Measurements from ENCODE around the gene LGI2. TPM values are rescaled to one million over a fixed set of nuclear protein-coding genes. Genes with fewer than 3 reads are reported as not detected.
"Not testable (repeated sequence)": the region's sequence is repeated elsewhere in the genome, so short reads cannot be mapped to it uniquely, and the experiment has no call there.

LGI2 gene
- polyA plus RNA-seq, 1 of the 3 experiments (the other 2 are of a cell fraction) = not detected

- TF ChIP-seq SMC3 (IDR thresholded peaks at IDR 0.05; ENCODE audit: low read depth, low read length) (no peak), RFX5 (IDR thresholded peaks at IDR 0.05; ENCODE audit: low read length) (no peak), ELF1 (IDR thresholded peaks at IDR 0.05) (no peak), JUND (IDR thresholded peaks at IDR 0.05) (no peak), SIN3A (IDR thresholded peaks at IDR 0.05; ENCODE audit: borderline replicate concordance, low read depth, low read length) (no peak), MAX (IDR thresholded peaks at IDR 0.05; ENCODE audit: low read depth) (no peak), RAD21 (IDR thresholded peaks at IDR 0.05; ENCODE audit: low read length) (no peak), IRF3 (IDR thresholded peaks at IDR 0.05; ENCODE audit: low read depth, low read length) (no peak), EZH2phosphoT487 (IDR thresholded peaks at IDR 0.05; ENCODE audit: borderline replicate concordance, low read depth) (no peak), TAF1 (IDR thresholded peaks at IDR 0.05; ENCODE audit: borderline replicate concordance, low read depth, low read length) (no peak)
These were observed 15.7 kb downstream of the LGI2 start (continued) for GRCh38 chr4:25015012-25015411.

DNA sequence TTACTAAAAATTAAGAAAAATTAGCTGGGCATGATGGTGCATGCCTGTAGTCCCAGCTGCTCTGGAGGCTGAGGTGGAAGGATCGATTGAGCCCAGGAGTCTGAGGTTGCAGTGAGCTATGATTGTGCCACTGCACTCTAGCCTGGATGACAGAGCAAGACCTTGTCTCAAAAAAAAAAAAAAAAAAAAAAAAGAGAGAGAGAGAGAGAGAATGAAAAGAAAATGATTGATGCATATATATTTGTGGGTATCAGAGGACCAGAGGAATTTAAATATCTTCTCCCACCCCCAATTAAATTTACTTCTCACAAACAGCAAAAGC lies 16.1 kb downstream of the LGI2 start:
- CTCF ChIA-PET = interaction anchor here (1.0 kb wide), 1 partner anchor 10 kb away, joined by 4 read pairs; no protein-coding TSS in a partner anchor
- DNase-seq; H3F3A ChIP-seq (replicated peaks; ENCODE audit: insufficient read depth); H3K4me1 ChIP-seq (ENCODE audit: control insufficient read depth in 1 of 2, insufficient read depth in 2 of 2, low read depth in 1 of 2, low read length in 1 of 2); H3K9ac ChIP-seq; H3K9me2 ChIP-seq; H3K36me3 ChIP-seq (replicated peaks in 1 of 2; ENCODE audit: control insufficient read depth in 1 of 2, insufficient read depth in 2 of 2, low read length in 1 of 2); H4K20me1 ChIP-seq (ENCODE audit: insufficient read depth); POLR2A ChIA-PET; H3K4me2 ChIP-seq; H3K27ac ChIP-seq (ENCODE audit: low read depth in 2 of 2, low read length in 1 of 2); H3K9me3 ChIP-seq; H2AFZ ChIP-seq (ENCODE audit: low read depth); H3K79me2 ChIP-seq (ENCODE audit: insufficient read depth); H3K4me3 ChIP-seq (ENCODE audit: low read depth in 2 of 2, low read length in 1 of 2): not testable (repeated sequence)
- H3K27me3 ChIP-seq (ENCODE audit: insufficient read depth) = peaks cover 46% of the 10 kb centered on the region
- WGBS (ENCODE audit: low lambda C conversion rate) = 5% methylated on average over 1 of the region's 1 CpG

GRCh38 chr4:25013756-25014661 lies 16.7 kb downstream of the LGI2 start:
- ChIA-PET CTCF (no interaction called here), POLR2A (no interaction called here)
- no peak overlapping the region for H2AFZ ChIP-seq (ENCODE audit: low read depth)
- TF ChIP-seq, protein P1, sequence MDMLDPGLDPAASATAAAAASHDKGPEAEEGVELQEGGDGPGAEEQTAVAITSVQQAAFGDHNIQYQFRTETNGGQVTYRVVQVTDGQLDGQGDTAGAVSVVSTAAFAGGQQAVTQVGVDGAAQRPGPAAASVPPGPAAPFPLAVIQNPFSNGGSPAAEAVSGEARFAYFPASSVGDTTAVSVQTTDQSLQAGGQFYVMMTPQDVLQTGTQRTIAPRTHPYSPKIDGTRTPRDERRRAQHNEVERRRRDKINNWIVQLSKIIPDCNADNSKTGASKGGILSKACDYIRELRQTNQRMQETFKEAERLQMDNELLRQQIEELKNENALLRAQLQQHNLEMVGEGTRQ (IDR thresholded peaks at IDR 0.05; ENCODE audit: borderline replicate concordance, low read depth, low read length) = no peak
- TF ChIP-seq RAD21 (IDR thresholded peaks at IDR 0.05; ENCODE audit: low read length) (no peak), MXI1 (IDR thresholded peaks at IDR 0.05; ENCODE audit: low read depth, low read length) (no peak)
- H3K9ac ChIP-seq = no peak overlapping the region
- no peaks in the 10 kb centered on the region for H3K79me2 ChIP-seq (ENCODE audit: insufficient read depth)
- H3K4me3 ChIP-seq (ENCODE audit: low read depth in 2 of 2, low read length in 1 of 2) = no peak overlapping the region
- H3K4me2 ChIP-seq = no peak overlapping the region
- H3K36me3 ChIP-seq (replicated peaks in 1 of 2; ENCODE audit: control insufficient read depth in 1 of 2, insufficient read depth in 2 of 2, low read length in 1 of 2) = no peaks in the 10 kb centered on the region
- no peaks in the 10 kb centered on the region for H4K20me1 ChIP-seq (ENCODE audit: insufficient read depth)
- H3K4me1 ChIP-seq (ENCODE audit: control insufficient read depth in 1 of 2, insufficient read depth in 2 of 2, low read depth in 1 of 2, low read length in 1 of 2) = no peaks in the 10 kb centered on the region
- no peak overlapping the region for H3K27ac ChIP-seq (ENCODE audit: low read depth in 2 of 2, low read length in 1 of 2)
- no peaks in the 10 kb centered on the region for H3K9me3 ChIP-seq
- no peaks in the 10 kb centered on the region for H3F3A ChIP-seq (replicated peaks; ENCODE audit: insufficient read depth)
- WGBS (ENCODE audit: low lambda C conversion rate) = 26% methylated on average over 9 of the region's 9 CpGs
- H3K9me2 ChIP-seq = no peaks in the 10 kb centered on the region
- no peak for DNase-seq
- H3K27me3 ChIP-seq (ENCODE audit: insufficient read depth) = peaks cover 49% of the 10 kb centered on the region

All from SK-N-SH (cell line).